HepG2 (cell line): ENCODE data around the gene MRPS31. TPM values are rescaled to one million over a fixed set of nuclear protein-coding genes. Genes with fewer than 3 reads are reported as not detected.
A peak's percentile ranks its signal among the peaks of the same experiment; 100 is the strongest.

Experiments used
- ARNT2 ChIP-seq: sonication (generic); formaldehyde crosslinking; IDR thresholded peaks from 2 replicates; pipeline ENCODE4 v1.8.0; 2022; ENCODE audit warnings: mild to moderate bottlenecking, low read depth, missing genetic modification reagents, moderate library complexity
- BHLHE40 ChIP-seq: IDR thresholded peaks from 2 replicates; pipeline ENCODE4 v1.6.1; 2011; ENCODE audit warnings: low read length, improper control_type of control experiment
- HNRNPL ChIP-seq: fragments of 200-400 bp; formaldehyde crosslinking; IDR thresholded peaks from 2 replicates; pipeline ENCODE4 v1.6.1; 2017; ENCODE audit warnings: mild to moderate bottlenecking, low read depth, low read length
- IKZF4 ChIP-seq: sonication (generic); formaldehyde crosslinking; IDR thresholded peaks from 2 replicates; pipeline ENCODE4 v1.5.1; 2020; ENCODE audit warnings: borderline replicate concordance, mild to moderate bottlenecking, low read depth, missing genetic modification reagents; ENCODE audit errors: not compliant biosample characterization
- IRX3 ChIP-seq: sonication (generic); formaldehyde crosslinking; IDR thresholded peaks from 2 replicates; pipeline ENCODE4 v1.8.1; 2023; ENCODE audit warnings: mild to moderate bottlenecking, low read depth, missing genetic modification reagents, borderline replicate concordance
- KLF12 ChIP-seq: sonication (generic); formaldehyde crosslinking; IDR thresholded peaks from 2 replicates; pipeline ENCODE4 v1.4.0; 2020; ENCODE audit warnings: missing genetic modification reagents, borderline replicate concordance
- MIER3 ChIP-seq: IDR thresholded peaks from 2 replicates; pipeline ENCODE4 v1.6.1; 2016; ENCODE audit warnings: missing compliant biosample characterization, borderline replicate concordance
- RFX3 ChIP-seq: IDR thresholded peaks from 2 replicates; pipeline ENCODE4 v1.6.1; 2016; ENCODE audit warnings: missing biosample characterization, missing genetic modification reagents
- RFX5 ChIP-seq: IDR thresholded peaks from 2 replicates; pipeline ENCODE4 v1.6.1; 2011; ENCODE audit warnings: low read depth, low read length, improper control_type of control experiment
- SKI ChIP-seq: fragments of 450-650 bp; IDR thresholded peaks from one replicate; pipeline ENCODE4 v1.6.1; 2018; ENCODE audit warnings: mild to moderate bottlenecking; ENCODE audit not compliant: partially characterized antibody
- SOX6 ChIP-seq, 2 experiments: fragments of 450-650 bp in 1 of 2; sonication (generic) in 1 of 2; formaldehyde crosslinking in 1 of 2; IDR thresholded peaks; 2 replicates each; pipeline versions ENCODE4 v1.4.0 to v1.6.1; 2017 to 2020; ENCODE audit warnings: antibody characterized with exemption in 1 of 2, mild to moderate bottlenecking in 1 of 2, missing genetic modification reagents in 1 of 2
- ZBTB3 ChIP-seq: sonication (generic); formaldehyde crosslinking; IDR thresholded peaks from 2 replicates; pipeline ENCODE4 v1.4.0; 2020; ENCODE audit warnings: low read depth, mild to moderate bottlenecking, moderate library complexity, missing genetic modification reagents, borderline replicate concordance
- ZNF296 ChIP-seq: sonication (generic); formaldehyde crosslinking; conservative IDR thresholded peaks from 2 replicates; pipeline ENCODE4 v1.5.0; 2020; ENCODE audit warnings: mild to moderate bottlenecking, missing genetic modification reagents
- ZNF430 ChIP-seq: sonication (generic); formaldehyde crosslinking; IDR thresholded peaks from 2 replicates; pipeline ENCODE4 v1.9.0; 2021; ENCODE audit warnings: mild to moderate bottlenecking, missing genetic modification reagents
- ZNF572 ChIP-seq: sonication (generic); formaldehyde crosslinking; IDR thresholded peaks from 2 replicates; pipeline ENCODE4 v1.5.1; 2020; ENCODE audit warnings: mild to moderate bottlenecking, missing genetic modification reagents
- ZNF773 ChIP-seq: sonication (generic); formaldehyde crosslinking; IDR thresholded peaks from 2 replicates; pipeline ENCODE4 v1.4.0; 2020; ENCODE audit warnings: missing genetic modification reagents, borderline replicate concordance
- ZSCAN12 ChIP-seq: sonication (generic); formaldehyde crosslinking; IDR thresholded peaks from 2 replicates; pipeline ENCODE4 v1.9.0; 2021; ENCODE audit warnings: mild to moderate bottlenecking, missing genetic modification reagents
- polyA plus RNA-seq, 8 experiments: library from polyadenylated mRNA; depleted of rRNA in 3 of 8; stranded (reverse) in 7 of 8; unstranded in 1 of 8; fragments of >200 nt; fragmentation: Illumina TruSeq in 4 of 8; extraction: Trizol in 4 of 8; gene quantifications; 2 replicates each; pipeline versions ENCODE4 v1.2.1 to v1.2.3, GENCODE V29; 2011 to 2016; ENCODE audit warnings: low read depth in 4 of 8, missing spikeins in 1 of 8, mixed read lengths in 1 of 8; ENCODE audit not compliant: insufficient read depth in 1 of 8
- total RNA-seq, 5 experiments: library from RNA; depleted of rRNA; stranded (reverse); fragments of >200 nt; fragmentation: Illumina TruSeq; extraction: Trizol; gene quantifications; 2 replicates each; pipeline ENCODE4 v1.2.3, GENCODE V29; 2016; ENCODE audit warnings: low read depth in 1 of 5
- TF ChIP-seq, protein P1 (sequence below): sonication (generic); IDR thresholded peaks from 2 replicates; pipeline ENCODE4 v1.6.1; 2016; ENCODE audit warnings: low read depth, borderline replicate concordance
- TF ChIP-seq, protein P2 (sequence below): sonication (generic); formaldehyde crosslinking; conservative IDR thresholded peaks from 2 replicates; pipeline ENCODE4 v1.8.0; 2022; ENCODE audit warnings: mild to moderate bottlenecking, moderate library complexity, missing genetic modification reagents
- TF ChIP-seq, protein P3 (sequence below): sonication (generic); formaldehyde crosslinking; IDR thresholded peaks from 2 replicates; pipeline ENCODE4 v1.4.0; 2020; ENCODE audit warnings: missing genetic modification reagents
- TF ChIP-seq, protein P4 (sequence below): sonication (generic); formaldehyde crosslinking; IDR thresholded peaks from 2 replicates; pipeline ENCODE4 v1.8.0; 2022; ENCODE audit warnings: missing genetic modification reagents, low read depth, mild to moderate bottlenecking, borderline replicate concordance

Gene MRPS31
- total and polyA plus RNA-seq, 2 of the 13 experiments (the other 11 are each of a cell fraction or from before 2014, with no cell fraction given): 23.7 to 34.1 TPM

DNA sequence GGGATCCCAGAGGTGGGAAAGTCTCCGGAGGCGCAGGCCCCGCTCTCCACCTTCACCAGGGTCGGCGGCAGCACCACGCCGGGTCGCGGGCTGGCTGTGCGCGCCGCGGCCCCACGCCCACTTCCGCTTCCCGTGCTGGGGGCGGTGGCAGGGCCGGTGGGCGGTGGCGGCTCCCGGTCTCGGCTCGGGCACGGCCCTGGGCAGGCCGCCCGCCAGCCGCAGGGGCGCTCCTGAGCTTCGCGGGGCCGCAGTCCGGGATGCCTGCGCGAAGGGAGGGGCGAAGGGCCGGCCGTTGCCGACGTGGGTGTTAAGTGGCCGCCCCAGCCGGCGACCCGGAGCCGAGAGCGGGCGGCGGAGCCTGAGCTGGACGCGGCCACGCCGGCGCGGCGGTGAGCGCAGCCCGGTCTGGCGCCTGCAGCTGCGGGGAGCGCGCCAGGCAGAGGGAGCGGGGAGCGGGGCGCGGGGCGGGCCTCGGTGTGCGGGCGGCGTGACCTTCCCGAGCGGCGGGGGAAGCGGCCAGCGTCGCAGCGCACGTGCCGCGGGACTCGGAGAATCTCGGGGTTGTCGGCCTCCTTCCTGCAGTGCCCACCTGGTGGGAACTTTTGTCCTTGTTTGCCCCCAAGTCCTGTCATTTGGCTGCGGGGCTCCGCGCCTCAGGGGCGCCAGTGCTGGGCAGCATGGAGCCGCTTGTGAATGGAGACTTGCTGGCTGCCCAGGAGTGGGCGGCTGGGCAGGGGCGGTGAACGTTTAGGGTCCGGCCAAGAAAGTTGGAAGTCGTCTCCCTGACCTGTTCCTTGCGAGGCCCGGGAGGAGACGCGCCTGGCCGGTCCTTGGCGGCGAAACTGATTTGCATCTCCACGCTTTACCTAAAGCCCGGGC is 18.5 kb upstream of the MRPS31 start, which contains the start of gene SLC25A15 (continued):
- TF ChIP-seq ZNF430 (CRISPR knock-in tag): 0 out of 2 replicates have a peak, but pooled peaks have one; percentile 57
- no peak for TF ChIP-seq SOX6 (IDR thresholded peaks at IDR 0.05)
- TF ChIP-seq SOX6 (CRISPR knock-in tag; IDR thresholded peaks at IDR 0.05): peak; percentile 22; the same call in 1 of the 2 replicates
- TF ChIP-seq HNRNPL: no peak
- peak; percentile 79 for TF ChIP-seq ARNT2 (CRISPR knock-in tag)
- TF ChIP-seq, protein P1, sequence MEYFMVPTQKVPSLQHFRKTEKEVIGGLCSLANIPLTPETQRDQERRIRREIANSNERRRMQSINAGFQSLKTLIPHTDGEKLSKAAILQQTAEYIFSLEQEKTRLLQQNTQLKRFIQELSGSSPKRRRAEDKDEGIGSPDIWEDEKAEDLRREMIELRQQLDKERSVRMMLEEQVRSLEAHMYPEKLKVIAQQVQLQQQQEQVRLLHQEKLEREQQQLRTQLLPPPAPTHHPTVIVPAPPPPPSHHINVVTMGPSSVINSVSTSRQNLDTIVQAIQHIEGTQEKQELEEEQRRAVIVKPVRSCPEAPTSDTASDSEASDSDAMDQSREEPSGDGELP: no peak
- TF ChIP-seq BHLHE40: peak; percentile 82
- TF ChIP-seq MIER3 (CRISPR knock-in tag): peak; percentile 21; the same call in 1 of the 2 replicates
- TF ChIP-seq, protein P2, sequence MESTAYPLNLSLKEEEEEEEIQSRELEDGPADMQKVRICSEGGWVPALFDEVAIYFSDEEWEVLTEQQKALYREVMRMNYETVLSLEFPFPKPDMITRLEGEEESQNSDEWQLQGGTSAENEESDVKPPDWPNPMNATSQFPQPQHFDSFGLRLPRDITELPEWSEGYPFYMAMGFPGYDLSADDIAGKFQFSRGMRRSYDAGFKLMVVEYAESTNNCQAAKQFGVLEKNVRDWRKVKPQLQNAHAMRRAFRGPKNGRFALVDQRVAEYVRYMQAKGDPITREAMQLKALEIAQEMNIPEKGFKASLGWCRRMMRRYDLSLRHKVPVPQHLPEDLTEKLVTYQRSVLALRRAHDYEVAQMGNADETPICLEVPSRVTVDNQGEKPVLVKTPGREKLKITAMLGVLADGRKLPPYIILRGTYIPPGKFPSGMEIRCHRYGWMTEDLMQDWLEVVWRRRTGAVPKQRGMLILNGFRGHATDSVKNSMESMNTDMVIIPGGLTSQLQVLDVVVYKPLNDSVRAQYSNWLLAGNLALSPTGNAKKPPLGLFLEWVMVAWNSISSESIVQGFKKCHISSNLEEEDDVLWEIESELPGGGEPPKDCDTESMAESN: 0 out of 2 replicates have a peak, but pooled peaks have one; percentile 40
- no peak for TF ChIP-seq ZBTB3
- TF ChIP-seq SKI: peak; percentile 76
- TF ChIP-seq ZNF572 (CRISPR knock-in tag): no peak
- TF ChIP-seq IRX3 (CRISPR knock-in tag): 0 out of 2 replicates have a peak, but pooled peaks have one; percentile 71
- TF ChIP-seq RFX3 (CRISPR knock-in tag): no peak
- TF ChIP-seq, protein P3, sequence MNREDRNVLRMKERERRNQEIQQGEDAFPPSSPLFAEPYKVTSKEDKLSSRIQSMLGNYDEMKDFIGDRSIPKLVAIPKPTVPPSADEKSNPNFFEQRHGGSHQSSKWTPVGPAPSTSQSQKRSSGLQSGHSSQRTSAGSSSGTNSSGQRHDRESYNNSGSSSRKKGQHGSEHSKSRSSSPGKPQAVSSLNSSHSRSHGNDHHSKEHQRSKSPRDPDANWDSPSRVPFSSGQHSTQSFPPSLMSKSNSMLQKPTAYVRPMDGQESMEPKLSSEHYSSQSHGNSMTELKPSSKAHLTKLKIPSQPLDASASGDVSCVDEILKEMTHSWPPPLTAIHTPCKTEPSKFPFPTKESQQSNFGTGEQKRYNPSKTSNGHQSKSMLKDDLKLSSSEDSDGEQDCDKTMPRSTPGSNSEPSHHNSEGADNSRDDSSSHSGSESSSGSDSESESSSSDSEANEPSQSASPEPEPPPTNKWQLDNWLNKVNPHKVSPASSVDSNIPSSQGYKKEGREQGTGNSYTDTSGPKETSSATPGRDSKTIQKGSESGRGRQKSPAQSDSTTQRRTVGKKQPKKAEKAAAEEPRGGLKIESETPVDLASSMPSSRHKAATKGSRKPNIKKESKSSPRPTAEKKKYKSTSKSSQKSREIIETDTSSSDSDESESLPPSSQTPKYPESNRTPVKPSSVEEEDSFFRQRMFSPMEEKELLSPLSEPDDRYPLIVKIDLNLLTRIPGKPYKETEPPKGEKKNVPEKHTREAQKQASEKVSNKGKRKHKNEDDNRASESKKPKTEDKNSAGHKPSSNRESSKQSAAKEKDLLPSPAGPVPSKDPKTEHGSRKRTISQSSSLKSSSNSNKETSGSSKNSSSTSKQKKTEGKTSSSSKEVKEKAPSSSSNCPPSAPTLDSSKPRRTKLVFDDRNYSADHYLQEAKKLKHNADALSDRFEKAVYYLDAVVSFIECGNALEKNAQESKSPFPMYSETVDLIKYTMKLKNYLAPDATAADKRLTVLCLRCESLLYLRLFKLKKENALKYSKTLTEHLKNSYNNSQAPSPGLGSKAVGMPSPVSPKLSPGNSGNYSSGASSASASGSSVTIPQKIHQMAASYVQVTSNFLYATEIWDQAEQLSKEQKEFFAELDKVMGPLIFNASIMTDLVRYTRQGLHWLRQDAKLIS (CRISPR knock-in tag): no peak
- TF ChIP-seq ZSCAN12 (CRISPR knock-in tag): 0 out of 2 replicates have a peak, but pooled peaks have one; percentile 56
- TF ChIP-seq IKZF4 (CRISPR knock-in tag): peak; percentile 85
- TF ChIP-seq ZNF296 (CRISPR knock-in tag): 0 out of 2 replicates have a peak, but pooled peaks have one; percentile 51
- peak; percentile 84; the same call in 1 of the 2 replicates for TF ChIP-seq KLF12
- TF ChIP-seq, protein P4, sequence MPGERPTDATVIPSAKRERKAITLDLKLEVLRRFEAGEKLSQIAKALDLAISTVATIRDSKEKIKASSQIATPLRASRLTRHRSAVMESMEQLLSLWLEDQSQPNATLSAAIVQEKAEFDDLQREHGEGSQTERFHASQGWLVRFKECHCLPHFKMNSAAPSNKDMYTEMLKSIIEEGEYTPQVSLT (CRISPR knock-in tag): no peak; the same call in 1 of the 2 replicates
- TF ChIP-seq ZNF773: 0 out of 2 replicates have a peak, but pooled peaks have one; percentile 73
- TF ChIP-seq RFX5: no peak
